IPS-18c (cell line): Measurements from ENCODE around the gene SPSB4.
"Not testable (repeated sequence)": the region's sequence is repeated elsewhere in the genome, so short reads cannot be mapped to it uniquely, and the experiment has no call there.

Experiments
- H3K4me3 ChIP-seq: 2 replicates; pipeline ENCODE4 v1.7.0; 2013; ENCODE audit warnings: low read depth, mild to moderate bottlenecking, low read length, moderate library complexity; ENCODE audit not compliant: insufficient read depth
- H3K9me3 ChIP-seq: one replicate; pipeline ENCODE4 v1.6.1; 2013; ENCODE audit warnings: mild to moderate bottlenecking, low read length, moderate library complexity; ENCODE audit not compliant: control insufficient read depth, insufficient read depth

Gene SPSB4

GRCh38 chr3:141050576-141051442, at the start of gene SPSB4:
SPSB4 (plus strand) TSS chr3:141051347; CDS start chr3:141066105, 14,758 bp downstream.
- H3K4me3 ChIP-seq, result peak within 1 kb of the TSS; percentile 78
- no peaks in the 10 kb centered on the region for H3K9me3 ChIP-seq

GRCh38 chr3:141006344-141006743, 44.8 kb upstream of the SPSB4 start:
- H3K4me3 ChIP-seq, result no peak overlapping the region
- H3K9me3 ChIP-seq, result no peaks in the 10 kb centered on the region

- H3K4me3 ChIP-seq, result no peak overlapping the region
- no peaks in the 10 kb centered on the region for H3K9me3 ChIP-seq
These were observed 41.7 kb upstream of the SPSB4 start for GRCh38 chr3:141009496-141009895.

- H3K4me3 ChIP-seq, result no peak overlapping the region
- H3K9me3 ChIP-seq, result no peaks in the 10 kb centered on the region
These were observed 39.7 kb upstream of the SPSB4 start for GRCh38 chr3:141011232-141011996.

GRCh38 chr3:141011997-141012262, 39.2 kb upstream of the SPSB4 start:
- H3K4me3 ChIP-seq, result no peak overlapping the region

GRCh38 chr3:141012571-141012970, 38.6 kb upstream of the SPSB4 start:
- H3K9me3 ChIP-seq, result no peaks in the 10 kb centered on the region
- H3K4me3 ChIP-seq, result no peak overlapping the region

More at GRCh38 chr3:141011997-141012262, 39.2 kb upstream of the SPSB4 start:
- H3K9me3 ChIP-seq, result no peaks in the 10 kb centered on the region

GRCh38 chr3:141015481-141015880, 35.7 kb upstream of the SPSB4 start:
- H3K9me3 ChIP-seq, result no peaks in the 10 kb centered on the region
- H3K4me3 ChIP-seq, result no peak overlapping the region

GRCh38 chr3:141017366-141018322, 33.5 kb upstream of the SPSB4 start:
- not testable (repeated sequence) for H3K4me3 ChIP-seq, H3K9me3 ChIP-seq

- no peak overlapping the region for H3K4me3 ChIP-seq
- no peaks in the 10 kb centered on the region for H3K9me3 ChIP-seq
These were observed 31.9 kb upstream of the SPSB4 start for GRCh38 chr3:141019244-141019643.

- Histone ChIP-seq H3K9me3 (no peaks in the 10 kb centered on the region), H3K4me3 (no peak overlapping the region)
These were observed 30.9 kb upstream of the SPSB4 start for GRCh38 chr3:141020143-141020830.

GRCh38 chr3:141021261-141021660, 29.9 kb upstream of the SPSB4 start:
- Histone ChIP-seq H3K4me3 (no peak overlapping the region), H3K9me3 (no peaks in the 10 kb centered on the region)

- Histone ChIP-seq H3K9me3 (peaks cover 1% of the 10 kb centered on the region), H3K4me3 (no peak overlapping the region)
These were observed 20.9 kb upstream of the SPSB4 start for GRCh38 chr3:141030296-141030695.

GRCh38 chr3:141039589-141039988, 11.6 kb upstream of the SPSB4 start:
- peaks cover 2% of the 10 kb centered on the region for H3K9me3 ChIP-seq
- H3K4me3 ChIP-seq, result no peak overlapping the region

- no peak overlapping the region for H3K4me3 ChIP-seq
- H3K9me3 ChIP-seq, result no peaks in the 10 kb centered on the region
These were observed 6.2 kb upstream of the SPSB4 start for GRCh38 chr3:141044695-141045641.

GRCh38 chr3:141045849-141046248, 5.3 kb upstream of the SPSB4 start:
- H3K4me3 ChIP-seq, result no peak overlapping the region
- H3K9me3 ChIP-seq, result no peaks in the 10 kb centered on the region

- no peak overlapping the region for H3K4me3 ChIP-seq
- no peaks in the 10 kb centered on the region for H3K9me3 ChIP-seq
These were observed 4.0 kb upstream of the SPSB4 start for GRCh38 chr3:141047168-141047567.
